GM12892 (cell line): ENCODE data around the gene EPOP.

Experiments
- POLR2A ChIP-seq: IDR thresholded peaks from 2 replicates; pipeline ENCODE4 v1.6.1; 2011; ENCODE audit warnings: low read depth, low read length, control low read depth
- POLR2AphosphoS5 ChIP-seq: IDR thresholded peaks from 2 replicates; pipeline ENCODE4 v1.6.1; 2011; ENCODE audit warnings: low read depth, low read length, control low read depth
- TAF1 ChIP-seq: IDR thresholded peaks from 2 replicates; pipeline ENCODE4 v1.6.1; 2011; ENCODE audit warnings: low read depth, mild to moderate bottlenecking, control low read depth, low read length, borderline replicate concordance

GRCh38 chr17:38676706-38677504 is 2.1 kb upstream of the EPOP start:
- TF ChIP-seq POLR2A: no peak
- TF ChIP-seq POLR2AphosphoS5: no peak
- no peak for TF ChIP-seq TAF1
